H1 (cell line): ENCODE measurements around the gene RPS6KA5. TPM values are rescaled to one million over a fixed set of nuclear protein-coding genes. Genes with fewer than 3 reads are reported as not detected.

Experiments used
- CTCF ChIA-PET: fragments of 300-600 bp; sonication (Branson Sonifier 250); formaldehyde crosslinking; loops from one replicate; lab custom pipeline; 2021; ENCODE audit not compliant: partially characterized antibody; lab: Charles Lee
- POLR2A ChIA-PET: fragments of 300-600 bp; sonication (Branson Sonifier 250); formaldehyde crosslinking; loops from one replicate; lab custom pipeline; 2021; ENCODE audit warnings: inconsistent platforms; ENCODE audit not compliant: partially characterized antibody; lab: Charles Lee
- DNase-seq, 2 experiments: peaks; one replicate each; pipeline versions ENCODE4 v3.0.0 to v3.0.0-alpha.2; 2010 to 2022; ENCODE audit warnings: low spot score in 2 of 2, low read depth in 1 of 2, mixed read lengths in 1 of 2
- FAIRE-seq: peaks from 2 replicates; lab custom pipeline; 2011; peaks lifted over from hg19 to GRCh38; lab: Jason Lieb, UNC
- H2AFZ ChIP-seq: 2 replicates; pipeline ENCODE4 v1.8.1; 2012; ENCODE audit warnings: low read length, inconsistent platforms
- H2AK5ac ChIP-seq: 2 replicates; pipeline ENCODE4 v1.6.1; 2013; ENCODE audit warnings: low read depth, low read length
- H2BK120ac ChIP-seq: replicated peaks from 2 replicates; pipeline ENCODE3; 2013; ENCODE audit warnings: low read depth, low read length, inconsistent platforms
- H2BK12ac ChIP-seq: 2 replicates; pipeline ENCODE4 v1.6.1; 2013; ENCODE audit warnings: low read depth, low read length
- H2BK15ac ChIP-seq: 2 replicates; pipeline ENCODE4 v1.6.1; 2013; ENCODE audit warnings: low read length
- H2BK20ac ChIP-seq: 2 replicates; pipeline ENCODE4 v1.6.1; 2013; ENCODE audit warnings: low read length
- H2BK5ac ChIP-seq: 2 replicates; pipeline ENCODE4 v1.6.1; 2013; ENCODE audit warnings: low read depth, low read length
- H3K14ac ChIP-seq: 2 replicates; pipeline ENCODE4 v1.6.1; 2013; ENCODE audit warnings: inconsistent platforms; ENCODE audit not compliant: insufficient read length
- H3K18ac ChIP-seq: 2 replicates; pipeline ENCODE4 v1.6.1; 2013; ENCODE audit warnings: low read length; ENCODE audit errors: extremely low read depth
- H3K23ac ChIP-seq: 2 replicates; pipeline ENCODE4 v1.6.1; 2013; ENCODE audit warnings: inconsistent platforms; ENCODE audit not compliant: insufficient read length
- H3K23me2 ChIP-seq: 2 replicates; pipeline ENCODE4 v1.6.1; 2013; ENCODE audit warnings: low read depth, low read length
- H3K27ac ChIP-seq: 2 replicates; pipeline ENCODE4 v1.6.1; 2011; ENCODE audit warnings: low read depth, low read length, inconsistent platforms
- H3K27me3 ChIP-seq, 4 experiments: replicated peaks in 1 of 4; 1 replicate in 1 of 4; 2 replicates in 3 of 4; pipeline versions ENCODE4 v1.6.1 to v1.8.1; 2011 to 2013; ENCODE audit warnings: low read length in 3 of 4, mild to moderate bottlenecking in 3 of 4, inconsistent platforms in 2 of 4, mixed read lengths in 2 of 4, moderate library complexity in 1 of 4; ENCODE audit not compliant: control insufficient read depth in 3 of 4, insufficient read depth in 3 of 4; ENCODE audit errors: extremely low read depth in 1 of 4
- H3K36me3 ChIP-seq, 4 experiments: 2 replicates each; pipeline versions ENCODE4 v1.6.1 to v1.8.1; 2011 to 2013; ENCODE audit warnings: mild to moderate bottlenecking in 4 of 4, low read length in 3 of 4, moderate library complexity in 2 of 4, control low read depth in 1 of 4, inconsistent platforms in 1 of 4; ENCODE audit not compliant: insufficient read depth in 4 of 4, control insufficient read depth in 2 of 4
- H3K4ac ChIP-seq: replicated peaks from 2 replicates; pipeline ENCODE3; 2013; ENCODE audit warnings: low read length, low read depth, mixed read lengths, inconsistent platforms; ENCODE audit not compliant: insufficient read length
- H3K4me1 ChIP-seq, 4 experiments: replicated peaks in 1 of 4; 1 replicate in 1 of 4; 2 replicates in 3 of 4; pipeline versions ENCODE4 v1.6.1 to v1.8.1; 2011 to 2013; ENCODE audit warnings: low read length in 3 of 4, inconsistent platforms in 2 of 4, mixed read lengths in 1 of 4; ENCODE audit not compliant: insufficient read depth in 4 of 4, control insufficient read depth in 3 of 4
- H3K4me2 ChIP-seq, 2 experiments: 2 replicates each; pipeline versions ENCODE4 v1.6.1 to v1.8.1; 2011 to 2013; ENCODE audit warnings: low read depth in 2 of 2, low read length in 2 of 2, control low read depth in 1 of 2, inconsistent platforms in 1 of 2, mild to moderate bottlenecking in 1 of 2; ENCODE audit not compliant: insufficient read depth in 1 of 2
- H3K4me3 ChIP-seq, 4 experiments: fragments of 200-600, 300-600 bp in 1 of 4; sonication (generic), shearing (Covaris generic), sonication (Bioruptor Twin) in 1 of 4; 2 replicates each; pipeline versions ENCODE4 v1.5.1 to v1.8.1; 2011 to 2016; ENCODE audit warnings: low read length in 4 of 4, low read depth in 3 of 4, control low read depth in 2 of 4, inconsistent platforms in 2 of 4, mild to moderate bottlenecking in 2 of 4, mixed read lengths in 1 of 4, moderate library complexity in 1 of 4; ENCODE audit not compliant: insufficient read depth in 2 of 4; ENCODE audit errors: extremely low read depth in 1 of 4
- H3K56ac ChIP-seq: replicated peaks from 2 replicates; pipeline ENCODE3; 2013; ENCODE audit warnings: low read depth, mild to moderate bottlenecking, mixed read lengths, low read length, inconsistent platforms; ENCODE audit not compliant: insufficient read length
- H3K79me1 ChIP-seq: 2 replicates; pipeline ENCODE4 v1.6.1; 2013; ENCODE audit warnings: low read depth, low read length, control low read depth
- H3K79me2 ChIP-seq, 2 experiments: 2 replicates each; pipeline versions ENCODE4 v1.6.1 to v1.8.1; 2012 to 2013; ENCODE audit warnings: low read length in 2 of 2, mild to moderate bottlenecking in 2 of 2, inconsistent platforms in 1 of 2; ENCODE audit not compliant: insufficient read depth in 2 of 2, control insufficient read depth in 1 of 2
- H3K9ac ChIP-seq, 4 experiments: replicated peaks in 1 of 4; 1 replicate in 1 of 4; 2 replicates in 3 of 4; pipeline versions ENCODE4 v1.6.1 to v1.8.1; 2011 to 2013; ENCODE audit warnings: low read depth in 3 of 4, low read length in 3 of 4, control low read depth in 2 of 4, mild to moderate bottlenecking in 2 of 4, moderate library complexity in 2 of 4, inconsistent platforms in 1 of 4; ENCODE audit errors: extremely low read depth in 1 of 4
- H3K9me3 ChIP-seq, 2 experiments: 2 replicates each; pipeline versions ENCODE4 v1.6.1 to v1.8.1; 2012 to 2013; ENCODE audit warnings: mild to moderate bottlenecking in 2 of 2, moderate library complexity in 2 of 2, control low read depth in 1 of 2, inconsistent platforms in 1 of 2, low read depth in 1 of 2, low read length in 1 of 2, mixed read lengths in 1 of 2; ENCODE audit not compliant: insufficient read depth in 2 of 2
- H4K20me1 ChIP-seq, 2 experiments: replicated peaks in 1 of 2; 2 replicates each; pipeline versions ENCODE3 to v1.8.1; 2011 to 2013; ENCODE audit warnings: inconsistent platforms in 2 of 2, low read length in 2 of 2, mild to moderate bottlenecking in 1 of 2; ENCODE audit not compliant: insufficient read depth in 2 of 2, control insufficient read depth in 1 of 2
- H4K5ac ChIP-seq: 2 replicates; pipeline ENCODE4 v1.6.1; 2013; ENCODE audit warnings: low read length, low read depth, mixed read lengths, inconsistent platforms; ENCODE audit not compliant: insufficient read length
- H4K8ac ChIP-seq: 2 replicates; pipeline ENCODE4 v1.8.0; 2013; ENCODE audit warnings: mild to moderate bottlenecking, moderate library complexity, low read length, inconsistent platforms; ENCODE audit not compliant: insufficient read depth; ENCODE audit errors: extremely low read depth
- H4K91ac ChIP-seq: replicated peaks from 2 replicates; pipeline ENCODE3; 2013; ENCODE audit warnings: low read length, mixed read lengths, inconsistent platforms; ENCODE audit not compliant: insufficient read length
- BACH1 ChIP-seq: IDR thresholded peaks from 2 replicates; pipeline ENCODE4 v1.6.1; 2012; ENCODE audit warnings: low read length, improper control_type of control experiment
- CHD2 ChIP-seq: IDR thresholded peaks from 2 replicates; pipeline ENCODE4 v1.6.1; 2012; ENCODE audit warnings: low read length, improper control_type of control experiment
- MAX ChIP-seq: IDR thresholded peaks from 2 replicates; pipeline ENCODE4 v1.6.1; 2012; ENCODE audit warnings: inconsistent platforms
- TCF12 ChIP-seq: IDR thresholded peaks from 2 replicates; pipeline ENCODE4 v1.6.1; 2011; ENCODE audit warnings: low read depth, mild to moderate bottlenecking, low read length
- WGBS, 2 experiments: shearing (Covaris generic) in 1 of 2; methylation state at CpG; one replicate each; pipeline versions ENCODE4 v1.1.6 to v1.1.7; 2013 to 2015; ENCODE audit warnings: low lambda C conversion rate in 2 of 2, mixed read lengths in 2 of 2, inconsistent platforms in 1 of 2, low coverage in 1 of 2, missing lambda C conversion rate in 1 of 2; ENCODE audit not compliant: insufficient replicate concordance in 2 of 2, insufficient coverage in 1 of 2, insufficient read length in 1 of 2; ENCODE audit errors: extremely low coverage in 1 of 2, missing lambda C conversion rate in 1 of 2; 5-methylcytosine and 5-hydroxymethylcytosine counted together
- polyA plus RNA-seq, 7 experiments: library from polyadenylated mRNA; depleted of rRNA in 3 of 7; stranded (reverse) in 5 of 7; unstranded in 2 of 7; fragments of >200 nt in 5 of 7; fragments of 200-250 nt in 2 of 7; gene quantifications; 1 replicate in 5 of 7; 2 replicates in 1 of 7; 4 replicates in 1 of 7; pipeline versions ENCODE4 v1.2.1 to v1.2.3, GENCODE V29; 2011 to 2013; ENCODE audit warnings: missing spikeins in 2 of 7, mixed read lengths in 2 of 7
- total RNA-seq: library from RNA; stranded (reverse); fragmentation: NEBNext Ultra II Directional; extraction: Animal tissue kit (Norgen Biotek cat#: 25700); gene quantifications from 2 replicates; pipeline ENCODE4 v1.2.1, GENCODE V29; 2021

Gene RPS6KA5
- total and polyA plus RNA-seq, 2 of the 8 experiments (the other 6 are each of a cell fraction or from before 2014, with no cell fraction given): 0.85 to 3.1 TPM

GRCh38 chr14:91078095-91078737 lies 17.8 kb upstream of the RPS6KA5 start:
- Histone ChIP-seq H2BK120ac (no peak overlapping the region), H2AFZ (peak overlapping the region; percentile 30; the same call in 1 of the 2 replicates), H4K8ac (no peak overlapping the region), H2BK12ac (no peak overlapping the region), H3K27ac (no peak overlapping the region), H3K9me3 (no peaks in the 10 kb centered on the region), H3K27me3 (no peaks in the 10 kb centered on the region), H3K14ac (no peak overlapping the region), H3K4me3 (no peak overlapping the region), H3K4ac (no peak overlapping the region), H3K79me1 (no peaks in the 10 kb centered on the region), H2BK15ac (no peak overlapping the region), H2BK5ac (no peak overlapping the region), H3K23ac (no peak overlapping the region), H4K5ac (no peak overlapping the region), H3K36me3 (no peaks in the 10 kb centered on the region), H3K4me1 (no peaks in the 10 kb centered on the region; a peak in 1 of 7 replicates), H3K9ac (peak overlapping the region in 1 of 4 experiments; percentile 13; a peak in 1 of 7 replicates), H2AK5ac (no peak overlapping the region), H3K23me2 (no peaks in the 10 kb centered on the region; the same call in 1 of the 2 replicates), H4K20me1 (no peaks in the 10 kb centered on the region), H3K18ac (no peak overlapping the region), H3K79me2 (no peaks in the 10 kb centered on the region), H4K91ac (no peak overlapping the region), H2BK20ac (no peak overlapping the region), H3K56ac (no peak overlapping the region), H3K4me2 (no peak overlapping the region)
- FAIRE-seq: no peak
- WGBS, 2 experiments: 92% methylated on average over 9 of the region's 9 CpGs; no CpG with 5 or more reads in 1 of the 2 experiments
- POLR2A ChIA-PET: interaction anchor here (1.3 to 1.6 kb wide), 2 partner anchors 17 to 18 kb away, joined by 3 to 5 read pairs; partner anchors contain the start of gene RPS6KA5
- no peak for DNase-seq
- TF ChIP-seq BACH1 (no peak), CHD2 (no peak), MAX (no peak), TCF12 (no peak)
- CTCF ChIA-PET: interaction anchor here (1.1 to 1.3 kb wide), 2 partner anchors 13 to 61 kb away, joined by 3 to 6 read pairs; no protein-coding TSS in a partner anchor
